Measurements from ENCODE around the gene KLRK1. TPM values are rescaled to one million over a fixed set of nuclear protein-coding genes. Genes with fewer than 3 reads are reported as not detected.

The KLRK1 gene
- total and polyA plus RNA-seq, 11 donors, result 0.28 to 6.6 (median 0.49) TPM; not detected in 2

DNA sequence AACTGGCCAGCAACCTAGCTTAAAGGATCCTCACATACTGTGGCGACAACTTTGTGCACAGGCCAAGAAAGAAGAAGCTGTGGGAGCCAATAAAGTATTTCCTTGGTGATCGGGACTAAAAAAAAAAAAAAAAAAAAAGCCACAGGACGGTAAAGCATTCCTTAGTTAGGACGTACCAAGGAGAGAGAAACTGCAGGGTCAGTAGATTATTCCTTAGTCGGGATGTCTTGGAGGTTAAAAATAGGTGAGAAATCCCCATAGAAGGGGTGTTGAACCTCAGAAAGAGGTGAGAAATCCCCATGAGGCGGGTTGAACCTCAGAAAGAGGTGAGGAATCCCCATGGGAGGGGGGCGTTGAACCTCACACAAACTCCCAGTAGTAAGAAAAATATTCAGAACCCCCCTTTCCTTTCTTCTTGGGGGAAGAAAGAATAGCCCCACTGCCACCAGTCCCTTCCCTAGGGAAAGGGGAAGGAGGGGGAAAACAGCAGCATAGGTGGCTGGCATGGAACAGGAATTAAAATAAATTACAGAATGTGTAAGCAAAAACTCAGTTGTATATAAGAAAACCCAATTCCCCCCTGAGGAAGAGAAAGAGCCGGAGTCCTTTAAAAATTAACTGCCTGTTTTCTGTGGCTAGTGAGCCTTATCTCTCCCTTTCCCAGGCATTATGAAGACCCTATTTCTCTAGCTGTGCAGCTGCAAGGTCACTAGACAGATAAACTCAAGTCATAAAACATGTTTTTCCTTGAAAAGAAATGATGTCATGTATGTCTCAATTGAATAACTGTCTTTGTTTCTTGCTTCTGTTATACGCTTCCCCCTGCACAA lies 26.8 kb downstream of the KLRK1 start:
- Histone ChIP-seq H3K9me3 (no peaks in the 10 kb centered on the region), H3K27me3 (no peaks in the 10 kb centered on the region), H3K36me3 (no peaks in the 10 kb centered on the region), H3K4me3 (peak overlapping the region in 6 of 12 donors; percentile 3 to 92 (median 64)), H3K4me1 (peaks cover 0 to 54% (median 14%) of the 10 kb centered on the region in 12 donors), H3K27ac (peak overlapping the region in 9 of 12 donors; percentile 79 to 97 (median 92))
- TF ChIP-seq, protein P1, sequence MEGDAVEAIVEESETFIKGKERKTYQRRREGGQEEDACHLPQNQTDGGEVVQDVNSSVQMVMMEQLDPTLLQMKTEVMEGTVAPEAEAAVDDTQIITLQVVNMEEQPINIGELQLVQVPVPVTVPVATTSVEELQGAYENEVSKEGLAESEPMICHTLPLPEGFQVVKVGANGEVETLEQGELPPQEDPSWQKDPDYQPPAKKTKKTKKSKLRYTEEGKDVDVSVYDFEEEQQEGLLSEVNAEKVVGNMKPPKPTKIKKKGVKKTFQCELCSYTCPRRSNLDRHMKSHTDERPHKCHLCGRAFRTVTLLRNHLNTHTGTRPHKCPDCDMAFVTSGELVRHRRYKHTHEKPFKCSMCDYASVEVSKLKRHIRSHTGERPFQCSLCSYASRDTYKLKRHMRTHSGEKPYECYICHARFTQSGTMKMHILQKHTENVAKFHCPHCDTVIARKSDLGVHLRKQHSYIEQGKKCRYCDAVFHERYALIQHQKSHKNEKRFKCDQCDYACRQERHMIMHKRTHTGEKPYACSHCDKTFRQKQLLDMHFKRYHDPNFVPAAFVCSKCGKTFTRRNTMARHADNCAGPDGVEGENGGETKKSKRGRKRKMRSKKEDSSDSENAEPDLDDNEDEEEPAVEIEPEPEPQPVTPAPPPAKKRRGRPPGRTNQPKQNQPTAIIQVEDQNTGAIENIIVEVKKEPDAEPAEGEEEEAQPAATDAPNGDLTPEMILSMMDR (IDR thresholded peaks at IDR 0.05), result no peak
- no peak for TF ChIP-seq POLR2A (IDR thresholded peaks at IDR 0.05)
- no peak for ATAC-seq
- 65 to 69% (median 68%) methylated on average over 9 of the region's 9 CpGs for WGBS, 4 donors
- DNase-seq, result no peak
- intact Hi-C loops (cut with DNase I), result loop anchor here in 2 of 10 donors (5.0 to 10.0 kb wide), 3 partner anchors 128 to 362 kb away; partner anchors contain the start of genes GABARAPL1 (in 1 of the 2) and YBX3 (in 1 of the 2)

DNA sequence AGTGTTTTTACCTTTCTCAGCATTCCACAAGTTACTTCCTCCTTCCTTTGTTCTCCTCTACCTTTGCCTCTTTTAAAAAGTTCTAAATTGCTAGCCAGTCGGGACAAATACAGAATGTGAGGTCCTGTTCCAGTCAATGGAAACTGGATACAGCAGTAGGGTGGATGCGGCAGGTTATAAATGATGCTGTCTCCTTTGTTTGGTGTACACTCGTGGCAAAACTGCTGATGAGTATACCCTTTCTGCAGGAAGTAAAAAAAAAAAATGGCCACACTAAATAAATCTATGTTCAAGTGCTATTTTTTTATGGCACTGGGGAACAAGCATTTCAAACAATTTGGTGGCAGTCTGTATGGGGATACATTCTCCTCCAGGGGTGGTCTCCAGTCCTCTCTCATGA lies 27.5 kb downstream of the KLRK1 start:
- WGBS, 4 donors, result 66 to 81% (median 79%) methylated on average over 3 of the region's 3 CpGs
- H3K36me3 ChIP-seq, result no peaks in the 10 kb centered on the region
- no peaks in the 10 kb centered on the region for H3K9me3 ChIP-seq
- no peaks in the 10 kb centered on the region for H3K27me3 ChIP-seq
- H3K27ac ChIP-seq, result peak overlapping the region in 3 of 12 donors; percentile 90 to 95 (median 92)
- intact Hi-C loops (cut with DNase I), result loop anchor here in 2 of 10 donors (5.0 to 10.0 kb wide), 3 partner anchors 128 to 362 kb away; partner anchors contain the start of genes GABARAPL1 (in 1 of the 2) and YBX3 (in 1 of the 2)
- peaks cover 0 to 54% (median 14%) of the 10 kb centered on the region in 12 donors for H3K4me1 ChIP-seq
- TF ChIP-seq, protein P1 (IDR thresholded peaks at IDR 0.05), result no peak
- no peak for TF ChIP-seq POLR2A (IDR thresholded peaks at IDR 0.05)
- no peak overlapping the region for H3K4me3 ChIP-seq
- ATAC-seq (no peak), DNase-seq (no peak)

GRCh38 chr12:10361622-10362021 lies 28.2 kb downstream of the KLRK1 start:
- Histone ChIP-seq H3K9me3 (no peaks in the 10 kb centered on the region), H3K27ac (peak overlapping the region in 1 of 12 donors; percentile 39), H3K27me3 (no peaks in the 10 kb centered on the region), H3K4me3 (peak overlapping the region in 1 of 12 donors; percentile 24), H3K4me1 (peaks cover 0 to 50% (median 14%) of the 10 kb centered on the region in 12 donors), H3K36me3 (no peaks in the 10 kb centered on the region)
- ATAC-seq, result no peak
- intact Hi-C loops (cut with DNase I), result loop anchor here in 2 of 10 donors (5.0 to 10.0 kb wide), 3 partner anchors 127 to 363 kb away; partner anchors contain the start of genes GABARAPL1 (in 1 of the 2) and YBX3 (in 1 of the 2)
- no peak for DNase-seq
- WGBS, 4 donors, result 55 to 72% (median 60%) methylated on average over 4 of the region's 4 CpGs
- TF ChIP-seq, protein P1 (IDR thresholded peaks at IDR 0.05), result no peak
- no peak for TF ChIP-seq POLR2A (IDR thresholded peaks at IDR 0.05)

DNA sequence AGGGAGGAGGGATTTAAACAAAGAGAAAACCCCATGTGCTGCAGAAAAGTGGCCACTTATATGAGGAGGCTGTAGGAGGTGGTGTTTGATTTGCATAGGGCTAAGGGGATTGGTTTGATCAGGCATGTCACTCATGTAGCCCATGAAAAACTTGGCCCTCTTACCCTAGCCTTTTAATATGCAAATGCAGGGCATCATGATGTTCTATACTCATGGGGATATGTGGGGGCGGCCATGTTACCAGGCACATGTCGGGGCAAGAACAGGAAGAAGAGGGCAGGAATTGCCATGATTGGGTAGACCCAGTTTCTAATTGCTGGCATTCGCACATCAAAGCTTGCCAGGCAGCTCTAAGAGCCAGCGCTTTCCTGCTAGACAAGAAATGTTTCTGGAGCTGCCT lies 28.8 kb downstream of the KLRK1 start:
- ATAC-seq, result no peak
- Histone ChIP-seq H3K36me3 (no peaks in the 10 kb centered on the region), H3K9me3 (no peaks in the 10 kb centered on the region), H3K27me3 (no peaks in the 10 kb centered on the region), H3K4me1 (peaks cover 0 to 45% (median 14%) of the 10 kb centered on the region in 12 donors), H3K27ac (no peak overlapping the region), H3K4me3 (no peak overlapping the region)
- 64 to 87% (median 84%) methylated on average over 4 of the region's 4 CpGs for WGBS, 4 donors
- intact Hi-C loops (cut with DNase I), result loop anchor here in 2 of 10 donors (5.0 to 10.0 kb wide), 3 partner anchors 126 to 364 kb away; partner anchors contain the start of genes GABARAPL1 (in 1 of the 2) and YBX3 (in 1 of the 2)
- no peak for DNase-seq
- TF ChIP-seq, protein P1 (IDR thresholded peaks at IDR 0.05), result no peak
- TF ChIP-seq POLR2A (IDR thresholded peaks at IDR 0.05), result no peak

All from heart left ventricle (tissue), 16 donors.